K562 (cell line): ENCODE measurements around the gene PLEKHO2. TPM values are rescaled to one million over a fixed set of nuclear protein-coding genes. Genes with fewer than 3 reads are reported as not detected.

Experiments
- ARID2 ChIP-seq: fragments of 450-650 bp; IDR thresholded peaks from 2 replicates; pipeline ENCODE4 v1.6.1; 2017; ENCODE audit warnings: antibody characterized with exemption, mild to moderate bottlenecking
- CAMTA2 ChIP-seq: fragments of 250-450 bp; sonication (Bioruptor Pico); conservative IDR thresholded peaks from 2 replicates; pipeline ENCODE4 v1.5.1; 2022
- CBFA2T3 ChIP-seq: fragments of 450-650 bp; IDR thresholded peaks from 2 replicates; pipeline ENCODE4 v1.6.1; 2017
- CHD2 ChIP-seq: IDR thresholded peaks from 2 replicates; pipeline ENCODE4 v1.6.1; 2011; ENCODE audit warnings: low read depth, low read length
- CREM ChIP-seq: IDR thresholded peaks from 2 replicates; pipeline ENCODE4 v1.6.1; 2014; ENCODE audit warnings: antibody characterized with exemption, low read depth
- EHMT2 ChIP-seq: fragments of 450-650 bp; IDR thresholded peaks from 2 replicates; pipeline ENCODE4 v1.6.1; 2018; ENCODE audit warnings: antibody characterized with exemption
- FOSL1 ChIP-seq: fragments of 200-800 bp; sonication (Bioruptor generic); conservative IDR thresholded peaks from 2 replicates; pipeline ENCODE4 v1.6.1; 2016; ENCODE audit warnings: missing genetic modification characterization, missing compliant biosample characterization
- GABPB1 ChIP-seq: sonication (generic); formaldehyde crosslinking; IDR thresholded peaks from 2 replicates; pipeline ENCODE4 v1.8.0; 2022; ENCODE audit warnings: mild to moderate bottlenecking, missing genetic modification reagents
- GTF2F1 ChIP-seq: IDR thresholded peaks from 2 replicates; pipeline ENCODE4 v1.6.1; 2011; ENCODE audit warnings: low read depth, low read length, improper control_type of control experiment
- KDM4B ChIP-seq, 2 experiments: fragments of 450-650 bp in 1 of 2; sonication (generic) in 1 of 2; IDR thresholded peaks; 2 replicates each; pipeline ENCODE4 v1.6.1; 2016 to 2017; ENCODE audit warnings: borderline replicate concordance in 2 of 2, antibody characterized with exemption in 1 of 2, low read depth in 1 of 2, mild to moderate bottlenecking in 1 of 2
- MAX ChIP-seq: sonication (generic); formaldehyde crosslinking; IDR thresholded peaks from 2 replicates; pipeline ENCODE4 v1.9.0; 2022; ENCODE audit warnings: mild to moderate bottlenecking, missing genetic modification reagents
- NEUROD1 ChIP-seq: fragments of 150-350 bp; IDR thresholded peaks from 2 replicates; pipeline ENCODE4 v1.6.1; 2014; ENCODE audit warnings: borderline replicate concordance, low read length, low read depth; ENCODE audit not compliant: partially characterized antibody
- NFIC ChIP-seq: fragments of 450-650 bp; IDR thresholded peaks from 2 replicates; pipeline ENCODE4 v1.6.1; 2017; ENCODE audit warnings: mild to moderate bottlenecking, inconsistent platforms
- PHB2 ChIP-seq: fragments of 450-650 bp; IDR thresholded peaks from 2 replicates; pipeline ENCODE4 v1.6.1; 2017; ENCODE audit warnings: low read depth
- RBM25 ChIP-seq: fragments of 200-400 bp; formaldehyde crosslinking; IDR thresholded peaks from 2 replicates; pipeline ENCODE4 v1.6.1; 2018; ENCODE audit warnings: low read length, low read depth, moderate library complexity; ENCODE audit not compliant: severe bottlenecking
- RFX5 ChIP-seq: IDR thresholded peaks from 2 replicates; pipeline ENCODE4 v1.6.1; 2011; ENCODE audit warnings: low read depth, mild to moderate bottlenecking, improper control_type of control experiment, low read length
- SMARCA4 ChIP-seq: fragments of 450-650 bp; IDR thresholded peaks from 2 replicates; pipeline ENCODE4 v1.6.1; 2016
- SP1 ChIP-seq: sonication (generic); formaldehyde crosslinking; IDR thresholded peaks from 2 replicates; pipeline ENCODE4 v1.8.1; 2022; ENCODE audit warnings: mild to moderate bottlenecking, missing genetic modification reagents
- TAF1 ChIP-seq: IDR thresholded peaks from 2 replicates; pipeline ENCODE4 v1.6.1; 2011; ENCODE audit warnings: mild to moderate bottlenecking, low read length, moderate library complexity; ENCODE audit not compliant: insufficient read depth, control insufficient read depth, severe bottlenecking; ENCODE audit errors: extremely low read depth
- YBX1 ChIP-seq: fragments of 450-650 bp; IDR thresholded peaks from 2 replicates; pipeline ENCODE4 v1.7.1; 2016; ENCODE audit warnings: mild to moderate bottlenecking
- ZBTB7A ChIP-seq: IDR thresholded peaks from 2 replicates; pipeline ENCODE4 v1.6.1; 2011; ENCODE audit warnings: low read depth, mild to moderate bottlenecking, low read length, moderate library complexity, borderline replicate concordance; ENCODE audit not compliant: control insufficient read depth
- ZNF431 ChIP-seq: sonication (generic); formaldehyde crosslinking; IDR thresholded peaks from 2 replicates; pipeline ENCODE4 v1.8.0; 2022; ENCODE audit warnings: mild to moderate bottlenecking, missing genetic modification reagents
- ZNF584 ChIP-seq: fragments of 200-800 bp; sonication (Bioruptor generic); IDR thresholded peaks from 2 replicates; pipeline ENCODE4 v1.6.1; 2016; ENCODE audit warnings: low read depth, mild to moderate bottlenecking, missing genetic modification characterization, missing compliant biosample characterization
- polyA plus RNA-seq, 8 experiments: library from polyadenylated mRNA; depleted of rRNA in 4 of 8; stranded (reverse) in 5 of 8; unstranded in 3 of 8; fragments of >200 nt; fragmentation: Nextera tagmentation in 2 of 8; fragmentation: Illumina TruSeq in 1 of 8; extraction: Ambion mirVana in 2 of 8; extraction: Trizol in 1 of 8; gene quantifications; 2 replicates each; pipeline versions ENCODE4 v1.2.1 to v1.2.3, GENCODE V29; 2011 to 2014; ENCODE audit warnings: inconsistent platforms in 1 of 8, missing spikeins in 1 of 8
- total RNA-seq, 7 experiments: library from RNA; depleted of rRNA in 6 of 7; stranded (reverse); fragments of >200 nt in 6 of 7; fragmentation: Illumina TruSeq in 2 of 7; extraction: Trizol in 2 of 7; gene quantifications; 2 replicates each; pipeline versions ENCODE4 v1.2.1 to v1.2.3, GENCODE V29; 2011 to 2021; ENCODE audit warnings: low replicate concordance in 1 of 7
- TF ChIP-seq, protein P1 (sequence below), 2 experiments: fragments of 450-650 bp in 1 of 2; sonication (generic) in 1 of 2; formaldehyde crosslinking; conservative IDR thresholded peaks; 2 replicates each; pipeline versions ENCODE4 v1.4.0 to v1.8.1; 2020 to 2022; ENCODE audit warnings: mild to moderate bottlenecking in 1 of 2, missing genetic modification reagents in 1 of 2
- TF ChIP-seq, protein P2 (sequence below): fragments of 450-650 bp; IDR thresholded peaks from 2 replicates; pipeline ENCODE4 v1.6.1; 2016
- TF ChIP-seq, protein P3 (sequence below): fragments of 250-450 bp; sonication (Bioruptor Pico); IDR thresholded peaks from 2 replicates; pipeline ENCODE4 v1.5.0; 2022; ENCODE audit warnings: mild to moderate bottlenecking

Gene PLEKHO2
- total and polyA plus RNA-seq, 9 of the 15 experiments (the other 6 are each of a cell fraction or from before 2014, with no cell fraction given): 0.24 to 8.8 (median 5.5) TPM

DNA sequence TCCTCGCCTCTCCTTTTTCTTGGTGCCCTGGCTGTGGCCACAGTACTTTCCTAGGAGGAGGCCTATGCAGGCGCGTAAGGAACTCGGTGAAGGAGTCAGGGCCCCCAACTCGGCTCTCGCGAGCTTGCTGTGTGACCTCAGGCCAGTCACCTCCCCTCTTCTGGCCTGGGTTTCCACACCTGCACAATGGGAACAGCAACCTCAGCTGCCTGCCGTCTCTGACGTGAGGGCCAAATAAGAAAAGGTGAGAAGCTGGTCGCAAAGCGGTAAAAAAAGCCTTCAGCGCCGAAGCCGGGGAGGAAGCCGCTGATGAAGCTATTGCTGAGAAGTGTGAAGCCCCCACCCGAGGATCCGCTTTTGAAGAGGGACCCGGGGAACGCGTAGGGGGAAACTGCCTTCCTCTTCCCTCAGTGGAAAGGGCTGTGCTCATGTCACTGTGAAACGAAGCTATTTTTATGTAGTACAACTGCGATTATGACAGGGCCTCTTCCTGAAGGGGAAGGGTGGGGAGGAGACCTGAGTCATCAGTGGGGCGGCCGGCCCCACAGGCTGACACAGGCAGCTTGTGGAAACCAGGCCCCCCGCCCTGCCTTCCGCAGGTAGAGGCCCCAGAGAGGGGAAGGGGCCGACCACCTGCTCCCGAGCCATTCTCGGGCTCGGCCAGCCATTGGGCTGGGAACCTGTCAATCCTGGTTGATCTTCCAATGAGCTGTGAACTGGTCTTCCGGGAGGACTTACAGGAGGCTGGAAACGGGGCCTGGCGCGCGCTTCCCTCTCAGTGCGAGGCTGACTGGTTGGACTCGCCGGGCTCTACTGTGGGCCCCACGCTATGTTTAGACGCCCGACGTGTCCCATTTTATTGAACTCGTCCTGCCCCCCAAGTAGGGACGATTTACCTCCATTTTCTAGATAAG is 52.0 kb downstream of the PLEKHO2 start (continued):
- TF ChIP-seq, protein P1, sequence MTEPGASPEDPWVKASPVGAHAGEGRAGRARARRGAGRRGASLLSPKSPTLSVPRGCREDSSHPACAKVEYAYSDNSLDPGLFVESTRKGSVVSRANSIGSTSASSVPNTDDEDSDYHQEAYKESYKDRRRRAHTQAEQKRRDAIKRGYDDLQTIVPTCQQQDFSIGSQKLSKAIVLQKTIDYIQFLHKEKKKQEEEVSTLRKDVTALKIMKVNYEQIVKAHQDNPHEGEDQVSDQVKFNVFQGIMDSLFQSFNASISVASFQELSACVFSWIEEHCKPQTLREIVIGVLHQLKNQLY (CRISPR knock-in tag; conservative IDR thresholded peaks at IDR 0.05): no peak
- TF ChIP-seq EHMT2 (no peak), CBFA2T3 (no peak), YBX1 (no peak), NEUROD1 (peak; percentile 35), GABPB1 (CRISPR knock-in tag) (peak; percentile 40; the same call in 1 of the 2 replicates), SMARCA4 (peak; percentile 36; the same call in 1 of the 2 replicates), FOSL1 (peak; percentile 87), ZNF431 (CRISPR knock-in tag) (no peak), TAF1 (peak; percentile 23), RFX5 (no peak), ARID2 (no peak), NFIC (no peak), ZBTB7A (peak; percentile 75), GTF2F1 (no peak), KDM4B (IDR thresholded peaks at IDR 0.05; ENCODE audit: borderline replicate concordance in 2 of 2, low read depth in 1 of 2) (no peak), SP1 (CRISPR knock-in tag) (peak; percentile 43; the same call in 1 of the 2 replicates), ZNF584 (0 out of 2 replicates have a peak, but pooled peaks have one; percentile 21), CAMTA2 (no peak), MAX (CRISPR knock-in tag) (peak; percentile 94), CREM (peak; percentile 47), RBM25 (peak; percentile 60), CHD2 (peak; percentile 43; the same call in 1 of the 2 replicates), PHB2 (no peak)
- TF ChIP-seq, protein P2, sequence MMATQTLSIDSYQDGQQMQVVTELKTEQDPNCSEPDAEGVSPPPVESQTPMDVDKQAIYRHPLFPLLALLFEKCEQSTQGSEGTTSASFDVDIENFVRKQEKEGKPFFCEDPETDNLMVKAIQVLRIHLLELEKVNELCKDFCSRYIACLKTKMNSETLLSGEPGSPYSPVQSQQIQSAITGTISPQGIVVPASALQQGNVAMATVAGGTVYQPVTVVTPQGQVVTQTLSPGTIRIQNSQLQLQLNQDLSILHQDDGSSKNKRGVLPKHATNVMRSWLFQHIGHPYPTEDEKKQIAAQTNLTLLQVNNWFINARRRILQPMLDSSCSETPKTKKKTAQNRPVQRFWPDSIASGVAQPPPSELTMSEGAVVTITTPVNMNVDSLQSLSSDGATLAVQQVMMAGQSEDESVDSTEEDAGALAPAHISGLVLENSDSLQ: peak; percentile 98
- TF ChIP-seq, protein P3, sequence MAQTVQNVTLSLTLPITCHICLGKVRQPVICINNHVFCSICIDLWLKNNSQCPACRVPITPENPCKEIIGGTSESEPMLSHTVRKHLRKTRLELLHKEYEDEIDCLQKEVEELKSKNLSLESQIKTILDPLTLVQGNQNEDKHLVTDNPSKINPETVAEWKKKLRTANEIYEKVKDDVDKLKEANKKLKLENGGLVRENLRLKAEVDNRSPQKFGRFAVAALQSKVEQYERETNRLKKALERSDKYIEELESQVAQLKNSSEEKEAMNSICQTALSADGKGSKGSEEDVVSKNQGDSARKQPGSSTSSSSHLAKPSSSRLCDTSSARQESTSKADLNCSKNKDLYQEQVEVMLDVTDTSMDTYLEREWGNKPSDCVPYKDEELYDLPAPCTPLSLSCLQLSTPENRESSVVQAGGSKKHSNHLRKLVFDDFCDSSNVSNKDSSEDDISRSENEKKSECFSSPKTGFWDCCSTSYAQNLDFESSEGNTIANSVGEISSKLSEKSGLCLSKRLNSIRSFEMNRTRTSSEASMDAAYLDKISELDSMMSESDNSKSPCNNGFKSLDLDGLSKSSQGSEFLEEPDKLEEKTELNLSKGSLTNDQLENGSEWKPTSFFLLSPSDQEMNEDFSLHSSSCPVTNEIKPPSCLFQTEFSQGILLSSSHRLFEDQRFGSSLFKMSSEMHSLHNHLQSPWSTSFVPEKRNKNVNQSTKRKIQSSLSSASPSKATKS (CRISPR knock-in tag): no peak
